Heart right ventricle (tissue), 16 donors: Measurements from ENCODE around the gene DNAI7. TPM values are rescaled to one million over a fixed set of nuclear protein-coding genes. Genes with fewer than 3 reads are reported as not detected.

Experiments
- ATAC-seq, 8 donors: fragments of 200-7000 bp; cut with Tn5 transposase; one replicate each; pipeline ENCODE4 v1.9.1; 2020; ENCODE audit warnings: mild to moderate bottlenecking in 8 of 8, moderate library complexity in 8 of 8, moderate number of reproducible peaks in 1 of 8
- DNase-seq, 2 donors: peaks; one replicate each; pipeline ENCODE4 v3.0.0-alpha.2; 2020
- H3K27ac ChIP-seq, 10 donors: fragments of 200-600 bp; sonication (generic) in 2 of 10; one replicate each; pipeline versions ENCODE4 v1.5.0 to v1.8.0; 2020 to 2022; ENCODE audit warnings: mild to moderate bottlenecking in 3 of 10
- H3K27me3 ChIP-seq, 7 donors: fragments of 200-600 bp; one replicate each; pipeline ENCODE4 v1.8.0; 2021 to 2022; ENCODE audit warnings: mild to moderate bottlenecking in 2 of 7
- H3K36me3 ChIP-seq, 9 donors: fragments of 200-600 bp; sonication (generic) in 1 of 9; one replicate each; pipeline versions ENCODE4 v1.5.0 to v1.8.0; 2020 to 2022; ENCODE audit warnings: mild to moderate bottlenecking in 2 of 9
- H3K4me1 ChIP-seq, 9 donors: fragments of 200-600 bp; sonication (generic) in 1 of 9; one replicate each; pipeline versions ENCODE4 v1.5.0 to v1.8.0; 2020 to 2022; ENCODE audit warnings: mild to moderate bottlenecking in 4 of 9
- H3K4me3 ChIP-seq, 10 donors: fragments of 200-600 bp; sonication (generic) in 2 of 10; one replicate each; pipeline versions ENCODE4 v1.5.0 to v1.8.0; 2020 to 2022; ENCODE audit warnings: mild to moderate bottlenecking in 7 of 10, moderate library complexity in 2 of 10
- H3K9me3 ChIP-seq, 11 donors: fragments of 200-600 bp in 10 of 11; sonication (generic) in 2 of 11; one replicate each; pipeline versions ENCODE4 v1.5.0 to v1.8.0; 2013 to 2022; ENCODE audit warnings: mild to moderate bottlenecking in 2 of 11, control low read depth in 1 of 11, moderate library complexity in 1 of 11
- WGBS, 2 donors: extraction: QIAGEN DNeasy Blood & Tissue Kit; methylation state at CpG; one replicate each; pipeline ENCODE4 v1.1.7; 2013; ENCODE audit warnings: inconsistent platforms in 1 of 2; 5-methylcytosine and 5-hydroxymethylcytosine counted together
- intact Hi-C, 10 donors: fragments of 100-400 bp; cut with DNase I; formaldehyde crosslinking; loops; one replicate each; pipeline versions ENCODE4 v1.11.1 to v1.14.2; 2022
- polyA plus RNA-seq, 2 donors: library from polyadenylated mRNA; stranded (reverse); fragments of 200-250 nt; gene quantifications; one replicate each; pipeline ENCODE4 v1.2.3, GENCODE V29; 2013
- total RNA-seq, 10 donors: library from RNA; stranded (reverse); fragmentation: NEBNext Ultra II Directional in 3 of 10; extraction: Animal tissue kit (Norgen Biotek cat#: 25700) in 3 of 10; gene quantifications; one replicate each; pipeline versions ENCODE4 v1.2.1 to v1.2.4, GENCODE V29; 2021 to 2023
- TF ChIP-seq, protein P1 (sequence below), 9 donors: fragments of 200-600 bp; sonication (generic) in 2 of 9; IDR thresholded peaks; one replicate each; pipeline versions ENCODE4 v1.5.0 to v1.8.0; 2021 to 2022; ENCODE audit warnings: antibody characterized with exemption in 9 of 9, mild to moderate bottlenecking in 5 of 9, moderate library complexity in 1 of 9
- donor health status: Arrhythmogenic right ventricular cardiomyopathy.
- donor health status: ischemic (EF 13 %, LVEDD 7.1; RV severe dilation, severe dysfunction).
- donor health status: healthy with polysubstance abuse.
- donor health status: DM: no; HTN: yes; CAD: no.
- donor health status: DM: no; HTN: no; CAD: no.
- donor health status: ischemic (EF 25% LVEDD 6.9; RV normal size, moderate dysfunction).
- donor health status: ischemic (EF 25% LVEDD 5.7; RV mildly dilated, moderate dysfunction).
- donor health status: healthy.
- donor health status: DM: yes; HTN: yes; CAD: no.
- donor health status: Ischemic cardiomyopathy.
- donor health status: ischemic (EF 35%, LVEDD 5.7; RV mildly dilated, moderate dysfunction).
- donor health status: nonischemic (EF 11% LVEDD 7.7; RV severe dilation, severe dysfunction).
- donor health status: DM: yes; HTN: yes; CAD: no.
- donor health status: PGD.
- donor health status: ischemic (EF 29% LVEDD 5.4; RV normal size, mild dysfunction).
- donor health status: nonischemic (EF 23%, LVEDD 6.1; RV moderate dilation, normal function).

The DNAI7 gene
- total and polyA plus RNA-seq, 12 donors: 0.04 to 1.8 (median 0.79) TPM

DNA sequence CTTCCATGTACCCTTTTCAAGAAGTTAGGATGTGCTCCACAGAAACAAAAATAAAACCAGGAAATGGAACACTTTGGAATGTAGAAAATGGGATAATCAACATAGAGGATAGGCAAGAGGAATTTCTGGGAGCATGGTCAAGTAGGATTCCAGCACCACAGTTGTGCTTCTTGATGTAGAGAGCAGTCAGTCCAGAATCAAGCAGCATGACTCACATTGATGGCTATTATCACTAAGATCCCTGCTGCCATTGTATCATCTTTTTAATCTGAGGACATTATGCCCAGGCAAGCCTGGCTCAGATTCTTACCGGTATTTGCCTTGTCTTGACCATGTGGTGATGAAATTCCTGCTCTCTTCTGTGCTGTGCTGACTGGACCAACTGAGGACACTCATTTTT lies 5.7 kb upstream of the DNAI7 start:
- Histone ChIP-seq H3K4me3 (no peak overlapping the region), H3K9me3 (no peaks in the 10 kb centered on the region), H3K36me3 (peaks cover 0 to 36% (median 4%) of the 10 kb centered on the region in 9 donors), H3K4me1 (peaks cover 3 to 30% (median 9%) of the 10 kb centered on the region in 9 donors), H3K27me3 (no peaks in the 10 kb centered on the region), H3K27ac (peak overlapping the region in 1 of 10 donors; percentile 8)
- no peak for DNase-seq
- intact Hi-C loops: no loop called here
- WGBS, 2 donors: 88 to 96% methylated on average over 1 of the region's 1 CpG
- TF ChIP-seq, protein P1, sequence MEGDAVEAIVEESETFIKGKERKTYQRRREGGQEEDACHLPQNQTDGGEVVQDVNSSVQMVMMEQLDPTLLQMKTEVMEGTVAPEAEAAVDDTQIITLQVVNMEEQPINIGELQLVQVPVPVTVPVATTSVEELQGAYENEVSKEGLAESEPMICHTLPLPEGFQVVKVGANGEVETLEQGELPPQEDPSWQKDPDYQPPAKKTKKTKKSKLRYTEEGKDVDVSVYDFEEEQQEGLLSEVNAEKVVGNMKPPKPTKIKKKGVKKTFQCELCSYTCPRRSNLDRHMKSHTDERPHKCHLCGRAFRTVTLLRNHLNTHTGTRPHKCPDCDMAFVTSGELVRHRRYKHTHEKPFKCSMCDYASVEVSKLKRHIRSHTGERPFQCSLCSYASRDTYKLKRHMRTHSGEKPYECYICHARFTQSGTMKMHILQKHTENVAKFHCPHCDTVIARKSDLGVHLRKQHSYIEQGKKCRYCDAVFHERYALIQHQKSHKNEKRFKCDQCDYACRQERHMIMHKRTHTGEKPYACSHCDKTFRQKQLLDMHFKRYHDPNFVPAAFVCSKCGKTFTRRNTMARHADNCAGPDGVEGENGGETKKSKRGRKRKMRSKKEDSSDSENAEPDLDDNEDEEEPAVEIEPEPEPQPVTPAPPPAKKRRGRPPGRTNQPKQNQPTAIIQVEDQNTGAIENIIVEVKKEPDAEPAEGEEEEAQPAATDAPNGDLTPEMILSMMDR (IDR thresholded peaks at IDR 0.05): no peak
- no peak for ATAC-seq

DNA sequence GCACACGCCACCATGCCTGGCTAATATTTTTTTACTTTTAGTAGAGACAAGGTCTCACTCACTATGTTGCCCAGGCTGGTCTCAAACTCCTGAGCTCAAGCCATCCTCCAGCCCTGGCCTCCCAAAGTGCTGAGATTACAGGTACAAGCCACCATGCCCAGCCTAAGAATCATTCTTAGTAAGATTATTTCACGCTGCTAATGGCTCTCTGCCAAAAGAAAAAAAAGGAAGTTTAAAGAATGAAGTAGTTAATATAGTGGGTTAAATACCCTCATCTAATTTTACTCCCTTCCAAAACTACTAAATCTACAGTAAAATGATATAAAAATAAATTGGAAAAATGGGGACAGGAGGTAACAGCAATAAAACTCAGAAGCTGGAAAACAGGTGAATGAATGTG lies 2.6 kb upstream of the DNAI7 start:
- DNase-seq: no peak
- TF ChIP-seq, protein P1 (IDR thresholded peaks at IDR 0.05): no peak
- no peak overlapping the region for H3K27ac ChIP-seq
- intact Hi-C loops: loop anchor here in 1 of 10 donors (5.0 kb wide), 1 partner anchor 55 kb away; the partner anchor contains the start of gene KRAS
- H3K27me3 ChIP-seq: no peaks in the 10 kb centered on the region
- H3K4me3 ChIP-seq: no peak overlapping the region
- peaks cover 0 to 9% (median 0%) of the 10 kb centered on the region in 9 donors for H3K36me3 ChIP-seq
- peaks cover 3 to 39% (median 18%) of the 10 kb centered on the region in 9 donors for H3K4me1 ChIP-seq
- WGBS, 2 donors: 68 to 77% methylated on average over 2 of the region's 2 CpGs
- H3K9me3 ChIP-seq: no peaks in the 10 kb centered on the region
- ATAC-seq: no peak

DNA sequence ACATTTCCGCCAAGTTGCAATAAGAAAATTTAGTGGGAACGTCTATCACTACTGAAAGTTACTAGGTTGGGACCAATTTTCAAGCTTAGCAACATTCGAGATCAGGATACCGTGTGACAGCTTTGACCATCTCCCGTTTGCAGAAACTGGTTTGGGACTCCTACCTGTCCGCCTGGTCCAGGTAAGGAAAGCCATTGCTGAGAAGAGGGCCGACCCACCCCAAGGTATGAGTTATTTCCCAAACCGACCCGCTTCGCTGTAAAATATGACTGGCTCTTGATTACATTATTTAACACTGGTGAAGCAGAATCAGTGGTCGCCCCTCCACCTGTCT lies 271 bp downstream of the DNAI7 start:
- intact Hi-C loops: loop anchor here in 3 of 10 donors (2.0 to 5.0 kb wide), 2 partner anchors 56 to 58 kb away; partner anchors contain the start of gene KRAS (in 3 of the 3)
- peaks cover 3 to 30% (median 18%) of the 10 kb centered on the region in 9 donors for H3K4me1 ChIP-seq
- TF ChIP-seq, protein P1 (IDR thresholded peaks at IDR 0.05): peak in 1 of 9 donors; percentile 3
- ATAC-seq (peak in 3 of 8 donors; percentile 2 to 3 (median 3)), DNase-seq (no peak)
- H3K27ac ChIP-seq: peak overlapping the region in 9 of 10 donors; percentile 52 to 95 (median 94)
- H3K36me3 ChIP-seq: peaks cover 0 to 9% (median 0%) of the 10 kb centered on the region in 9 donors
- no peaks in the 10 kb centered on the region for H3K9me3 ChIP-seq
- H3K27me3 ChIP-seq: no peaks in the 10 kb centered on the region
- H3K4me3 ChIP-seq: peak overlapping the region; percentile 43 to 84 (median 68)
- WGBS, 2 donors: 11% methylated on average over 11 of the region's 11 CpGs

DNA sequence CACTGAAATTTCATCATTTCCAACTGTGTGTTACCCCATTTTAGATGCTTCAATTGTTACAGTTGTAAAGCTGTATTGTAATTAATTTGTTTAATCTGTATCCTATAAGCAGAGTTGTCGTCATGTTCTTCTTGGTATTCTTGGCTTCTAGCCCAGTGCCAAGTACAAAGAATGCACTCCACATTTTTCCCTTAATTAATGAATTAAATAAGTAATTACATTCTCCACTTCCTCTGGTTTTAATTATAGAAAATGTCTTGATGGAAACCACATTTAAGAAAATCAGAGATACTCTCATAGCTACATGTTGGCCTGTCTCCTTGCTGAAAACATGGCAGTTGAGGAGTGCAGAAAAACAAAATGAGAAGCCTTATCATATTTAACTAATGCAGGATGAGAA lies 746 bp downstream of the DNAI7 start:
- ATAC-seq: no peak
- TF ChIP-seq, protein P1 (IDR thresholded peaks at IDR 0.05): no peak
- Histone ChIP-seq H3K36me3 (peaks cover 0 to 9% (median 0%) of the 10 kb centered on the region in 9 donors), H3K4me1 (peaks cover 3 to 30% (median 18%) of the 10 kb centered on the region in 9 donors), H3K27ac (peak overlapping the region in 5 of 10 donors; percentile 92 to 94 (median 94)), H3K9me3 (no peaks in the 10 kb centered on the region), H3K4me3 (peak overlapping the region in 7 of 10 donors; percentile 60 to 84 (median 68)), H3K27me3 (no peaks in the 10 kb centered on the region)
- WGBS, 2 donors: 18 to 23% methylated on average over 1 of the region's 1 CpG
- intact Hi-C loops: loop anchor here in 2 of 10 donors (2.0 kb wide), 1 partner anchor 57 kb away; the partner anchor contains the start of gene KRAS (in 2 of the 2)
- DNase-seq: no peak
